Esophagus squamous epithelium (tissue), 4 donors: Measurements from ENCODE around the gene DOCK1.

Experiments
- CTCF ChIP-seq, 6 experiments: fragments of 450-650 bp in 4 of 6; fragments of 200-600 bp in 2 of 6; sonication (generic) in 2 of 6; IDR thresholded peaks; one replicate each; pipeline ENCODE4 v1.5.1; 2016 to 2019; ENCODE audit warnings: antibody characterized with exemption in 6 of 6, mild to moderate bottlenecking in 4 of 6, moderate library complexity in 4 of 6
- POLR2A ChIP-seq, 4 donors: fragments of 450-650 bp; IDR thresholded peaks; one replicate each; pipeline ENCODE4 v1.6.1; 2017; ENCODE audit warnings: antibody characterized with exemption in 4 of 4, mild to moderate bottlenecking in 4 of 4, moderate library complexity in 3 of 4

GRCh38 chr10:126975221-126975620 is 70.0 kb downstream of the DOCK1 start:
- no peak for TF ChIP-seq POLR2A (IDR thresholded peaks at IDR 0.05)
- no peak for TF ChIP-seq CTCF (IDR thresholded peaks at IDR 0.05)
